H9 (cell line): ENCODE data around the gene SLC35B1. TPM values are rescaled to one million over a fixed set of nuclear protein-coding genes. Genes with fewer than 3 reads are reported as not detected.

Source experiments
- DNase-seq: peaks from one replicate; pipeline ENCODE4 v3.0.0-alpha.2; 2017
- H2AFZ ChIP-seq: one replicate; pipeline ENCODE4 v1.6.1; 2013; ENCODE audit warnings: mild to moderate bottlenecking, low read length, control low read depth, moderate library complexity
- H2AK5ac ChIP-seq: 2 replicates; pipeline ENCODE4 v1.6.1; 2013; ENCODE audit warnings: low read length, control low read depth, mixed read lengths; ENCODE audit not compliant: insufficient read length
- H2BK120ac ChIP-seq: one replicate; pipeline ENCODE4 v1.6.1; 2013; ENCODE audit warnings: low read depth, mild to moderate bottlenecking, low read length, control low read depth, inconsistent platforms; ENCODE audit not compliant: poor library complexity, severe bottlenecking
- H2BK12ac ChIP-seq: 2 replicates; pipeline ENCODE4 v1.6.1; 2013; ENCODE audit warnings: low read length, control low read depth, mixed read lengths, low read depth; ENCODE audit not compliant: insufficient read length
- H2BK15ac ChIP-seq: 2 replicates; pipeline ENCODE4 v1.6.1; 2013; ENCODE audit warnings: low read depth, low read length, control low read depth
- H2BK20ac ChIP-seq: one replicate; pipeline ENCODE4 v1.6.1; 2013; ENCODE audit warnings: low read depth, mild to moderate bottlenecking, low read length, control low read depth, inconsistent platforms; ENCODE audit not compliant: poor library complexity, severe bottlenecking
- H2BK5ac ChIP-seq: 2 replicates; pipeline ENCODE4 v1.6.1; 2013; ENCODE audit warnings: low read length, control low read depth, mixed read lengths; ENCODE audit not compliant: insufficient read length
- H3K14ac ChIP-seq: 2 replicates; pipeline ENCODE4 v1.6.1; 2013; ENCODE audit warnings: low read length, control low read depth; ENCODE audit not compliant: insufficient read depth
- H3K18ac ChIP-seq: 2 replicates; pipeline ENCODE4 v1.6.1; 2013; ENCODE audit warnings: low read depth, mild to moderate bottlenecking, mixed read lengths, low read length, control low read depth; ENCODE audit not compliant: insufficient read length
- H3K23ac ChIP-seq: 2 replicates; pipeline ENCODE4 v1.6.1; 2013; ENCODE audit warnings: low read length, control low read depth, mixed read lengths, low read depth; ENCODE audit not compliant: insufficient read length
- H3K23me2 ChIP-seq: 2 replicates; pipeline ENCODE4 v1.6.1; 2013; ENCODE audit warnings: low read depth, mild to moderate bottlenecking, mixed read lengths, low read length, control low read depth; ENCODE audit not compliant: insufficient read length, poor library complexity, severe bottlenecking
- H3K27ac ChIP-seq: 2 replicates; pipeline ENCODE4 v1.5.1; 2013; ENCODE audit warnings: low read length, control low read depth, mixed read lengths, low read depth; ENCODE audit not compliant: insufficient read length
- H3K27me3 ChIP-seq: 2 replicates; pipeline ENCODE4 v1.6.1; 2013; ENCODE audit warnings: low read length, control low read depth, inconsistent platforms; ENCODE audit not compliant: insufficient read depth
- H3K4ac ChIP-seq: 2 replicates; pipeline ENCODE4 v1.6.1; 2013; ENCODE audit warnings: low read depth, mild to moderate bottlenecking, control low read depth, inconsistent platforms, low read length, moderate library complexity
- H3K4me1 ChIP-seq: 2 replicates; pipeline ENCODE4 v1.6.1; 2013; ENCODE audit warnings: low read length, control low read depth, inconsistent platforms; ENCODE audit not compliant: insufficient read depth
- H3K4me2 ChIP-seq: 2 replicates; pipeline ENCODE4 v1.6.1; 2013; ENCODE audit warnings: low read length, control low read depth, mixed read lengths; ENCODE audit not compliant: insufficient read length, insufficient read depth
- H3K56ac ChIP-seq: 2 replicates; pipeline ENCODE4 v1.6.1; 2013; ENCODE audit warnings: low read depth, mild to moderate bottlenecking, mixed read lengths, low read length, control low read depth; ENCODE audit not compliant: insufficient read length
- H3K79me1 ChIP-seq: 2 replicates; pipeline ENCODE4 v1.6.1; 2013; ENCODE audit warnings: low read depth, mild to moderate bottlenecking, moderate library complexity, low read length, control low read depth, inconsistent platforms; ENCODE audit not compliant: insufficient read depth, poor library complexity, severe bottlenecking
- H3K79me2 ChIP-seq: 2 replicates; pipeline ENCODE4 v1.6.1; 2013; ENCODE audit warnings: low read length, control low read depth, inconsistent platforms; ENCODE audit not compliant: insufficient read depth
- H3K9ac ChIP-seq: 2 replicates; pipeline ENCODE4 v1.6.1; 2013; ENCODE audit warnings: low read length, control low read depth, mixed read lengths; ENCODE audit not compliant: insufficient read length; ENCODE audit errors: extremely low read depth
- H3K9me3 ChIP-seq: one replicate; pipeline ENCODE4 v1.6.1; 2013; ENCODE audit warnings: low read depth, low read length, inconsistent platforms; ENCODE audit not compliant: control insufficient read depth
- H3T11ph ChIP-seq: one replicate; pipeline ENCODE4 v1.6.1; 2013; ENCODE audit warnings: mild to moderate bottlenecking, low read length, control low read depth, inconsistent platforms
- H4K20me1 ChIP-seq: one replicate; pipeline ENCODE4 v1.6.1; 2013; ENCODE audit not compliant: control insufficient read depth, insufficient read length, insufficient read depth
- H4K5ac ChIP-seq: 2 replicates; pipeline ENCODE4 v1.6.1; 2013; ENCODE audit warnings: low read depth, mild to moderate bottlenecking, mixed read lengths, low read length, control low read depth; ENCODE audit not compliant: insufficient read length
- H4K8ac ChIP-seq: replicated peaks from 2 replicates; pipeline ENCODE4 v1.6.1; 2013; ENCODE audit warnings: low read length, control low read depth, mixed read lengths, low read depth; ENCODE audit not compliant: insufficient read length
- H4K91ac ChIP-seq: 2 replicates; pipeline ENCODE4 v1.6.1; 2013; ENCODE audit warnings: low read depth, mild to moderate bottlenecking, moderate library complexity, mixed read lengths, low read length, control low read depth; ENCODE audit not compliant: insufficient read length
- H3K27ac Mint-ChIP-seq, 3 experiments: 2 replicates in 2 of 3; 3 replicates in 1 of 3; pipeline ENCODE4 v1.8.0; 2020 to 2021; ENCODE audit warnings: mixed read lengths in 3 of 3, mild to moderate bottlenecking in 1 of 3, moderate library complexity in 1 of 3
- H3K27me3 Mint-ChIP-seq: 2 replicates; pipeline ENCODE4 v1.8.0; 2021; ENCODE audit warnings: low read depth, mild to moderate bottlenecking, moderate library complexity, mixed read lengths
- H3K36me3 Mint-ChIP-seq, 3 experiments: 2 replicates in 2 of 3; 3 replicates in 1 of 3; pipeline ENCODE4 v1.8.0; 2020 to 2021; ENCODE audit warnings: low read depth in 3 of 3, mixed read lengths in 3 of 3; ENCODE audit not compliant: insufficient read depth in 1 of 3
- H3K4me1 Mint-ChIP-seq, 2 experiments: 2 replicates each; pipeline ENCODE4 v1.8.0; 2020; ENCODE audit warnings: mixed read lengths in 2 of 2
- H3K4me3 Mint-ChIP-seq, 2 experiments: 2 replicates in 1 of 2; 3 replicates in 1 of 2; pipeline ENCODE4 v1.8.0; 2020 to 2021; ENCODE audit warnings: mild to moderate bottlenecking in 2 of 2, mixed read lengths in 2 of 2, moderate library complexity in 1 of 2
- H3K9me3 Mint-ChIP-seq, 2 experiments: 2 replicates in 1 of 2; 3 replicates in 1 of 2; pipeline ENCODE4 v1.8.0; 2020; ENCODE audit warnings: mild to moderate bottlenecking in 2 of 2, mixed read lengths in 2 of 2, moderate library complexity in 1 of 2
- WGBS: extraction: QIAGEN DNeasy Blood & Tissue Kit; methylation state at CpG from one replicate; pipeline ENCODE4 v1.1.7; 2013; ENCODE audit warnings: missing lambda C conversion rate, low lambda C conversion rate, mixed read lengths; ENCODE audit not compliant: insufficient read length; ENCODE audit errors: extremely low coverage; 5-methylcytosine and 5-hydroxymethylcytosine counted together
- total RNA-seq: library from RNA; stranded (reverse); gene quantifications from 2 replicates; pipeline ENCODE4 v1.2.1, GENCODE V29; 2021
- TF ChIP-seq, protein P1 (sequence below): fragments of 200-600 bp; sonication (generic); conservative IDR thresholded peaks from 3 replicates; pipeline ENCODE4 v1.8.0; 2021; ENCODE audit warnings: antibody characterized with exemption, mild to moderate bottlenecking

Gene SLC35B1
- total RNA-seq, 1 experiment from 2014 or later: 58.9 TPM

DNA sequence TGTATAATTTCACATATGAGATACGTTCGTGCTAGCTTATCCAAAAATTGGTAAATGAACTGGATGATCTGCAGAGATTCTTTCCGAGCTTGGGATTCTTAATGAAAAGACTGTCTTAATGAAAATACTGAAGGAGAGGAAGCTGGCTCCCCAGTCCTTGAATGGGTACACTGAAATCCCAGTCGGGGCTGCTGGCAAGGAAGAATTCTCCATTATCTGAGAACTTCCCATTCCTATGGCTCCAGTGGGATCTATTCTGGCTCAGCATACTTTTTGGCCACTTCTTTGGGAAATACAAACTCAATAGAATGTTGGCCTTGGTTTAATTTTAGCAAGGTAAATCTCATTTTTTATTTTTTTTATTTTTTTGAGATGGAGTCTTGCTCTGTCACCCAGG lies 23.7 kb upstream of the SLC35B1 start:
- no peak overlapping the region for H3K9ac ChIP-seq
- H2BK20ac ChIP-seq: no peak overlapping the region
- no peaks in the 10 kb centered on the region for H3K79me2 ChIP-seq
- H4K5ac ChIP-seq: no peak overlapping the region
- H2BK120ac ChIP-seq: no peak overlapping the region
- Mint-ChIP-seq H3K4me1 (no peaks in the 10 kb centered on the region), H3K27ac (no peak overlapping the region), H3K27me3 (no peaks in the 10 kb centered on the region; the same call in 1 of the 2 replicates), H3K9me3 (no peaks in the 10 kb centered on the region; a peak in 1 of 5 replicates), H3K36me3 (peaks cover 14 to 22% (median 15%) of the 10 kb centered on the region in 3 experiments; a peak in 6 of 7 replicates), H3K4me3 (no peak overlapping the region)
- H3K27ac ChIP-seq: no peak overlapping the region
- no peaks in the 10 kb centered on the region for H3K9me3 ChIP-seq
- no peaks in the 10 kb centered on the region for H3K27me3 ChIP-seq
- H3K14ac ChIP-seq: no peak overlapping the region
- no peak overlapping the region for H2BK15ac ChIP-seq
- no peaks in the 10 kb centered on the region for H3K79me1 ChIP-seq
- no peaks in the 10 kb centered on the region for H3K4me1 ChIP-seq
- peaks cover 2% of the 10 kb centered on the region for H4K20me1 ChIP-seq
- no peaks in the 10 kb centered on the region for H3K23me2 ChIP-seq
- H2AK5ac ChIP-seq: no peak overlapping the region
- H3K56ac ChIP-seq: no peak overlapping the region
- no peak overlapping the region for H3K18ac ChIP-seq
- no peak for DNase-seq
- H3T11ph ChIP-seq: no peak overlapping the region
- H3K4ac ChIP-seq: no peak overlapping the region
- TF ChIP-seq, protein P1, sequence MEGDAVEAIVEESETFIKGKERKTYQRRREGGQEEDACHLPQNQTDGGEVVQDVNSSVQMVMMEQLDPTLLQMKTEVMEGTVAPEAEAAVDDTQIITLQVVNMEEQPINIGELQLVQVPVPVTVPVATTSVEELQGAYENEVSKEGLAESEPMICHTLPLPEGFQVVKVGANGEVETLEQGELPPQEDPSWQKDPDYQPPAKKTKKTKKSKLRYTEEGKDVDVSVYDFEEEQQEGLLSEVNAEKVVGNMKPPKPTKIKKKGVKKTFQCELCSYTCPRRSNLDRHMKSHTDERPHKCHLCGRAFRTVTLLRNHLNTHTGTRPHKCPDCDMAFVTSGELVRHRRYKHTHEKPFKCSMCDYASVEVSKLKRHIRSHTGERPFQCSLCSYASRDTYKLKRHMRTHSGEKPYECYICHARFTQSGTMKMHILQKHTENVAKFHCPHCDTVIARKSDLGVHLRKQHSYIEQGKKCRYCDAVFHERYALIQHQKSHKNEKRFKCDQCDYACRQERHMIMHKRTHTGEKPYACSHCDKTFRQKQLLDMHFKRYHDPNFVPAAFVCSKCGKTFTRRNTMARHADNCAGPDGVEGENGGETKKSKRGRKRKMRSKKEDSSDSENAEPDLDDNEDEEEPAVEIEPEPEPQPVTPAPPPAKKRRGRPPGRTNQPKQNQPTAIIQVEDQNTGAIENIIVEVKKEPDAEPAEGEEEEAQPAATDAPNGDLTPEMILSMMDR: no peak
- no peak overlapping the region for H2AFZ ChIP-seq
- H4K8ac ChIP-seq: no peak overlapping the region
- H2BK12ac ChIP-seq: no peak overlapping the region
- no peak overlapping the region for H2BK5ac ChIP-seq
- H3K4me2 ChIP-seq: no peak overlapping the region
- no peak overlapping the region for H3K23ac ChIP-seq
- no peak overlapping the region for H4K91ac ChIP-seq
- WGBS: no CpG with 5 or more reads among the region's 4 CpGs
